VCaP (cell line): Measurements from ENCODE around the gene SLC13A5.
A peak's percentile ranks its signal among the peaks of the same experiment; 100 is the strongest.

Experiments
- H3K27ac ChIP-seq: fragments of 450-650 bp; 2 replicates; pipeline ENCODE4 v1.5.1; 2017
- CTCF ChIP-seq: fragments of 450-650 bp; conservative IDR thresholded peaks from 2 replicates; pipeline ENCODE4 v1.5.1; 2017; ENCODE audit warnings: mild to moderate bottlenecking, moderate library complexity

The SLC13A5 gene

GRCh38 chr17:6639586-6640535 is 73.3 kb downstream of the SLC13A5 start:
- TF ChIP-seq CTCF, result no peak
- H3K27ac ChIP-seq, result peak overlapping the region; percentile 84

GRCh38 chr17:6639014-6639585 is 74.1 kb downstream of the SLC13A5 start:
- peak overlapping the region; percentile 84; the same call in 1 of the 2 replicates for H3K27ac ChIP-seq
- TF ChIP-seq CTCF, result no peak

- H3K27ac ChIP-seq, result no peak overlapping the region; the same call in 1 of the 2 replicates
- no peak for TF ChIP-seq CTCF
Measured at GRCh38 chr17:6638046-6638908, 74.9 kb downstream of the SLC13A5 start.

GRCh38 chr17:6637458-6637840 is 75.7 kb downstream of the SLC13A5 start:
- H3K27ac ChIP-seq, result no peak overlapping the region
- no peak for TF ChIP-seq CTCF

- TF ChIP-seq CTCF, result no peak
- no peak overlapping the region for H3K27ac ChIP-seq
Measured at GRCh38 chr17:6636616-6637457, 76.3 kb downstream of the SLC13A5 start.

- no peak for TF ChIP-seq CTCF
Measured at GRCh38 chr17:6636105-6636504, 77.1 kb downstream of the SLC13A5 start.

More at GRCh38 chr17:6636105-6636504, 77.1 kb downstream of the SLC13A5 start:
- no peak overlapping the region for H3K27ac ChIP-seq
